CD4-positive, alpha-beta T cell treated with Interleukin-4 for 4 hours (primary cell): ENCODE data around the gene THSD4.
"Not testable (repeated sequence)": the region's sequence is repeated elsewhere in the genome, so short reads cannot be mapped to it uniquely, and the experiment has no call there.

Source experiments
- DNase-seq: peaks from one replicate; pipeline ENCODE4 v3.0.0-alpha.2; 2020

The THSD4 gene

GRCh38 chr15:71362556-71362955 lies 247.3 kb downstream of the THSD4 start:
- DNase-seq = no peak

GRCh38 chr15:71362987-71363968 lies 248.0 kb downstream of the THSD4 start:
- DNase-seq = no peak

DNA sequence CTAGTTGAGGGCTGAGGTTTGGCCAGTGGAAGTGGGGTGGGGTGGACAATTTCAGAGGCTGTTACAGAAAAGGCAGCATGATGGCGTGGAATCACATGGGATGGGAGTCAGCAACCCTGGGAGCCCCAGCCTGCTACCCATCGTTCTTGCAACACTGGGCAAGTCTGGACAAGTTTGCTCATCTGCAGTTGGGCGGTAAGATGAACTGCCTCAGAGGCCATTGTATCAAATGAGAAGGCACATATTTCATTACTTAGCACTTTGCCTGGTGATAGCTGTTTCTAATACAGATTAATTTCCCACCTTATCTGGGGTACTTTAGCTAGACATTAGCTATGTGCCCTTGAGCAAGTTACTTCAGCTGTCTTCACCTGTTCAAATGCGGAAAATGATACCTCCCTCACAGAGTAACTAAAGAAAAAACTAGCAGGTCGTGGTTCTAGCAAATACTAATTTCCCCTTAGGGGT lies 248.9 kb downstream of the THSD4 start:
- no peak for DNase-seq

DNA sequence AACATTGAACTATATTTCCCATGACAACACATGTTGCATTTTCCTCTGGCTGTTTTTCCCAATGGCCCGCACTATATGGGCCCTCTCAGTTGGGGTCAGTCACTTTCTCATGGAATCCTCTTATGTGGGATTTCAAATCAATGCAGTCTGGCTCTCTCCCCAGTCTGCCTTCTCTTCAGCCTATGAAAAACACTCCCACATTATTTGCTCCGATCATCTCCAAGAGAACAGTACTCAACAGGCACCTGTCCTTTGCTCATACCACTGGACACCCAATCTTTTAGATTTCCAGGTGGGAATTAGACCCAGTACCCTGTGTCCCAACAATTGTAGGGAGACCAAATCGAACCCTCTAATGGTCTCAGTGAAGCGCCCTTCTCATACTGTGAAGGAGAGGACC lies 251.3 kb downstream of the THSD4 start:
- no peak for DNase-seq

- no peak for DNase-seq
Measured at GRCh38 chr15:71366926-71367325, 251.7 kb downstream of the THSD4 start.

GRCh38 chr15:71367737-71368136 lies 252.5 kb downstream of the THSD4 start:
- not testable (repeated sequence) for DNase-seq

DNA sequence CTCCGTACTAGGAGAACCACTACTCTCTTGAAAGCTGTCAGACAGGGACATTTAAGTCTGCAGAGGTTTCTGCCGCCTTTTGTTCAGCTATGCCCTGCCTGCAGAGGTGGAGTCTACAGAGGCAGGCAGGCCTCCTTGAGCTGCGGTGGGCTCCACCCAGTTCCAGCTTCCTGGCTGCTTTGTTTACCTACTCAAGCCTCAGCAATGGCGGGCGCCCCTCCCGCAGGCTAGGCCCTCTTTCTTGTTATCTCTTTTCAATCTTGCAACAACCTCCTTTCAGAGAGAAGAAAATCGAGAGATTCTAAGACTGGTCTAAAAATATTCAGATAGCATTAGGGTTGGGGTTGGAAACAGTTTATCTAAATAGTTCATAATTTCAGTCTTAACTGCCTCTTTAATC lies 257.5 kb downstream of the THSD4 start:
- peak; percentile 15 for DNase-seq

DNA sequence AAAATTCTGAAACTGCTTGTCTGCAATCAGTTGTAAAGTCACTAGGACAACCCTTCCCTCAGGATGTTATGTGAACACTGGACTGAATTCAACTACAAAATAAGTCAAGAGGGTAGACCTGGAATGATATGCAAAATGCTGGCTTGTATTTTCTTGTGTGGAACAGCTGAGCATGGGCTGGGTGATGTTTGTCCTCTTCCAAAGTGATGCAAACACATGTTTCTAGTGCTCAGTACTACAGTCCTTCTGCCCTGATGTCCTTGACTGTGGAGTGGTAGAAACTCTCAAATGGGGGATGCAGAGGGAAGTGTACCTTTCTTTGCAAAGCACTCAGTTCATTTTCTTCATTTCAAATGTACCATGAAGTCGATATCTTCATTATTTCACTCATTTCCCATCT lies 258.6 kb downstream of the THSD4 start:
- no peak for DNase-seq

DNA sequence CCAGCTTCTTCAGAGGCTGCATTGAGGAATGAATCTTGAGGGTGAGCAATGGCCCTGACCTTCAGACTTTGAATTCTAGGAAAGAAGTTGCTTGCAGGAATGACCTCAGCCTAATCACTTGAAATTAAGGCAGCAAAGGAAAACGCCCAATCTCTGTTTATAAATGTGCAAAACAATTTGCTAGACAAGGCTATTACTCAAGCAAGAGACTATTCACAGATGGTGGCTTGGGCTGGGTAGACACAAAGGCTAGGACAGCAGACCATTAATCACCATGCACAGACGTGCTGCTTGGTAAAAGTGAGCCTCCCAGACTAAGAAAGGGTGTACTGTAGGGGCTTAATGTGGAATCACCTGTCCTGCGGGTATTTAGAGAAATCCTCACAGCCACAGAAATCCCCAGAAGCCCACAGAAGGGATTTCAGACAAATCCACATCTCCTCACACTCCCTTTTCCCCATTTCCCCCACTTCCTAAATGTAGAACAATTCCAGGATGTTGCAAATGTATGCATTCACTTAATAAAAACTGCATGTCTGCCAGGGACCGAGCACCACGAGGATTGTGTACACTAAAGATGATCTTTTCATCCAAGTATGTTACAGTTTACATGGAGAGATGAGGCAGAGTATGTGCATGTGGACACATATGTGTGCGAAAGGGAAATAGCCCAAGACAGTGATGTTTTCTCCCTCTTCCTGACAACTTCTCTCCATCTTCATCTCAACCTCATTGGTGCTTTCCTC lies 259.5 kb downstream of the THSD4 start:
- DNase-seq = no peak

- no peak for DNase-seq
Measured at GRCh38 chr15:71375934-71376333, 260.7 kb downstream of the THSD4 start.

- DNase-seq = no peak
Measured at GRCh38 chr15:71379893-71380292, 264.6 kb downstream of the THSD4 start.

DNA sequence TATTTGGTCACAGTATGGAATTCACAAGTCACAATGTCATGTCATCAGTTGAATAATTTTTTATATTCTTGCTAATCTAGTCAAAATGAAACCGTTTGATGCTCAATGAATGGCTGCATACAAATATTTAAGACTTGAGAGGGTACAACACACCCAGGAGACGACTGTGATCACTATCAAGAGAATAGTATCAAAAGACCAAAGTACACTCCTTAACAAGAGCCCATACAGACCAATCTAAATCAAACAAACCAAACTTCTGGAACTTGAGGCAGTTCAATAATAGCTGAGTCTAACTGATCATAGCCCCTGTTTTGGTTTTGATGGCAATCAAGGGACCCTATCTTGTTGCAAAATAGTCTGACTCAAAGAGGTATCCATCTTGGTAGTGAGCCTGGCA lies 265.1 kb downstream of the THSD4 start:
- DNase-seq = no peak

DNA sequence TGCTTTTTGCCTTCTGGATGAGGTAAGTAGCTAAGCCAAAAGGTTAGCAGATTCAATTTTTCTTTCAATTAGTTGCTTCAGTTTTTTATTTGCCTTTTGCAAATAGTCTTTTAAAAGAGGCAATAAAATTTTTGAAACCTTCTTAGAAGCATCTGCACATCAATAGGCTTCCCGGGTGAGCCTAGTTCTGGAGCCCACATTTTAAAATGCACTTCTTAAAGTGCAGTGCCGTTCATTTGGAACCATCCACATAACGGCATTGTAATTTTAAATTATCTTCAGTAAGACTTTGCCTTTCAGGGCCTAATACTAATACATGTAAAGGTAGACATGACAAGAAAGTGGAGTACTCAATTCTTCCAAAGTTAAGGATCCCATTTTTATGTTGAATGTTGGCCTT lies 269.2 kb downstream of the THSD4 start:
- no peak for DNase-seq

- no peak for DNase-seq
Measured at GRCh38 chr15:71385026-71385425, 269.8 kb downstream of the THSD4 start.

DNA sequence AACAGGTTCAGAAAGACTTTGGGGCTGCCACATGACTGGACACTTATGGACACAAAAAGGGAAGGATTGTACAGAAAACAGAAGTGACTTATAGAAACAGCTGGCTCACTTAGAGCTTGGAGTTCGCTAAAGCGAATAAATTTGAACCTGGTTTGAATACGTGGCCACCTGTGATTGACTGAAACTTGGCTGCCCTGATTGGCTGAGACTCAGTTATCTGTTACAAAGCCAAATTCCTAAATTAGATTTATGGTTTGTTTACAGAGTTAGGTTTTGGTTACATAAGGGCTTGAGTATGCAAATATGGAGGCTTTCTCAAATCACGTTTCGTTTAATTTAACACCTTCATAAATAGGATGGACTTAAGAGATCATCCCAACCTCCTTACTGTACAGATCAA lies 270.2 kb downstream of the THSD4 start:
- no peak for DNase-seq

- DNase-seq = no peak
Measured at GRCh38 chr15:71386005-71386404, 270.7 kb downstream of the THSD4 start.

GRCh38 chr15:71386448-71387236 lies 271.4 kb downstream of the THSD4 start:
- DNase-seq = peak; percentile 10

- DNase-seq = no peak
Measured at GRCh38 chr15:71387810-71388209, 272.5 kb downstream of the THSD4 start.

GRCh38 chr15:71390096-71390495 lies 274.8 kb downstream of the THSD4 start:
- no peak for DNase-seq

GRCh38 chr15:71391421-71392088 lies 276.3 kb downstream of the THSD4 start:
- no peak for DNase-seq

DNA sequence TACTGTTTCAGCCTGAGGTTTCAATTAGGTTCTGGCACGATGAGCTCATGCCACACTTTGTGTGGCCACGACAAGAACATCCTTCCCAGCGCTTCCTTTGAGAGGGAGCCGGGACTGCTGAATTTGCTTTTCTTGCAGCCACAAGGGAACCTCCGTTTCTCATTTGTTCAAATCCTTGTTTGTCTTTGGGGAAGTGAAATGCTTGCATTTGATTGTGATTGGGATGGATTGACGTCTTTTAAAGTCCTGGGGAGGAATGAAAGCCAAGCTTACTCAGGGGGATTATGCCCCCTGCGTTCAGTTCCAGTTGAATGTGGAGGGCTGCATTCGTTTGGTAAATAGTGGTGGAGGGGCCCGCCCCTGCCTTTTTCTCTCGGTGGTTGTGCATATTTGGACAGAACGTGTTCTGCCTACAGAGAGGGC lies 277.6 kb downstream of the THSD4 start:
- no peak for DNase-seq

GRCh38 chr15:71393383-71393782 lies 278.1 kb downstream of the THSD4 start:
- DNase-seq = no peak
